AG09309 (cell line): Measurements from ENCODE around the gene B4GALNT4.
A peak's percentile ranks its signal among the peaks of the same experiment; 100 is the strongest.

Source experiments
- DNase-seq: peaks from one replicate; pipeline ENCODE4 v3.0.0-alpha.2; 2010; ENCODE audit warnings: low read depth
- H3K4me3 ChIP-seq: 2 replicates; pipeline ENCODE4 v1.5.1; 2011; ENCODE audit warnings: mild to moderate bottlenecking, low read depth, low read length, moderate library complexity; ENCODE audit not compliant: control insufficient read depth
- TF ChIP-seq, protein P1 (sequence below): IDR thresholded peaks from 2 replicates; pipeline ENCODE4 v1.5.1; 2011; ENCODE audit warnings: mild to moderate bottlenecking, low read depth, low read length, inconsistent platforms; ENCODE audit not compliant: insufficient read depth, control insufficient read depth; ENCODE audit errors: missing control alignments

B4GALNT4 gene

DNA sequence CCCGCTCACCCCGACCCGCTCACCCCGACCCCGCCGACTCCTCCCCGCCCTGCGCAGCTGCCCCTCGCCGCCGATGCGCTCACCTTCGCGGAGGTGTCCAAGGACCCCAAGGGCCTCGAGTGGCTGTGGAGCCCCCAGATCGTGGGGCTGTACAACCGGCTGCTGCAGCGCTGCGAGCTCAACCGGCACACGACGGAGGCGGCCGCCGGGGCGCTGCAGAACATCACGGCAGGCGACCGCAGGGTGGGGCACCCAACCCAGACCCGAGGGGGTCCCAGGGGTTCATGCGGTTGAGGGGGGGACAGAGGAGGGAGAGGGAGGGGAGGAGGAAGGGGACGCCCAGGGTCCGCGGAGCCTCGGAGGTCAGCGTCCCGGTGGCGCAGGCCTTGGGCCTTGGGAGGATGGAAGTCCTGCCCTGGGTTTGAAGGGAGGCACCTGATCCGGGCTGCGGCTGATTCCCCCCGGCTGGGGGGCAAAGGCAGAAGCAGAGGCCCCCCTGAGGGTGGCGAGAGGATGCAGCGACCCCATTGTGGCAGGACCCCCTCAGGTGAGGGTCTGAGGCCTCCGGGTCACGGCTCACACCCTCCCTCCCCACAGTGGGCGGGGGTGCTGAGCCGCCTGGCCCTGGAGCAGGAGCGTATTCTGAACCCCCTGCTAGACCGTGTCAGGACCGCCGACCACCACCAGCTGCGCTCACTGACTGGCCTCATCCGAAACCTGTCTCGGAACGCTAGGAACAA lies 33.9 kb downstream of the B4GALNT4 start:
- no peak for DNase-seq
- no peak overlapping the region for H3K4me3 ChIP-seq
- TF ChIP-seq, protein P1, sequence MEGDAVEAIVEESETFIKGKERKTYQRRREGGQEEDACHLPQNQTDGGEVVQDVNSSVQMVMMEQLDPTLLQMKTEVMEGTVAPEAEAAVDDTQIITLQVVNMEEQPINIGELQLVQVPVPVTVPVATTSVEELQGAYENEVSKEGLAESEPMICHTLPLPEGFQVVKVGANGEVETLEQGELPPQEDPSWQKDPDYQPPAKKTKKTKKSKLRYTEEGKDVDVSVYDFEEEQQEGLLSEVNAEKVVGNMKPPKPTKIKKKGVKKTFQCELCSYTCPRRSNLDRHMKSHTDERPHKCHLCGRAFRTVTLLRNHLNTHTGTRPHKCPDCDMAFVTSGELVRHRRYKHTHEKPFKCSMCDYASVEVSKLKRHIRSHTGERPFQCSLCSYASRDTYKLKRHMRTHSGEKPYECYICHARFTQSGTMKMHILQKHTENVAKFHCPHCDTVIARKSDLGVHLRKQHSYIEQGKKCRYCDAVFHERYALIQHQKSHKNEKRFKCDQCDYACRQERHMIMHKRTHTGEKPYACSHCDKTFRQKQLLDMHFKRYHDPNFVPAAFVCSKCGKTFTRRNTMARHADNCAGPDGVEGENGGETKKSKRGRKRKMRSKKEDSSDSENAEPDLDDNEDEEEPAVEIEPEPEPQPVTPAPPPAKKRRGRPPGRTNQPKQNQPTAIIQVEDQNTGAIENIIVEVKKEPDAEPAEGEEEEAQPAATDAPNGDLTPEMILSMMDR, result no peak

DNA sequence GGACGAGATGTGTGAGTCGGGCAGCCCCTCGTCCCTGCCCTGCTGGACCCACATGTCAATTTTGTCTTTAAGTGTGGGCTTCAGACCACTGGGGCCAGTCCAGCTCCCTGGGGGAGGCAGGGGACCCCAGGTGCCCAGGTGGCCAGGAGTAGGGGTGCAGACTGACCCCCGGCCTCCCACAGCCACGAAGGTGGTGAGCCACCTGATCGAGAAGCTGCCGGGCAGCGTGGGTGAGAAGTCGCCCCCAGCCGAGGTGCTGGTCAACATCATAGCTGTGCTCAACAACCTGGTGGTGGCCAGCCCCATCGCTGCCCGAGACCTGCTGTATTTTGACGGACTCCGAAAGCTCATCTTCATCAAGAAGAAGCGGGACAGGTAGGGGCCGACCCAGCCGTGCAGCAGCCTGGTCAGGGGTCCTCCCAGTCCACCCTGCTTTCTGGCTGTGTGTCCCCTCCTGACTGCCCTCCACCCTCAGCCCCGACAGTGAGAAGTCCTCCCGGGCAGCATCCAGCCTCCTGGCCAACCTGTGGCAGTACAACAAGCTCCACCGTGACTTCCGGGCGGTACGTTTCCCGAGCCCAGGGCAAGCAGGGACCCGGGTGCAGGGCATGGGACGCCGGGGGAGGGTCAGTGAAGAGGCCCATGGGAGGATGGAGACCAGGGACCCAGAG lies 34.6 kb downstream of the B4GALNT4 start:
- TF ChIP-seq, protein P1, result no peak
- no peak overlapping the region for H3K4me3 ChIP-seq
- no peak for DNase-seq

DNA sequence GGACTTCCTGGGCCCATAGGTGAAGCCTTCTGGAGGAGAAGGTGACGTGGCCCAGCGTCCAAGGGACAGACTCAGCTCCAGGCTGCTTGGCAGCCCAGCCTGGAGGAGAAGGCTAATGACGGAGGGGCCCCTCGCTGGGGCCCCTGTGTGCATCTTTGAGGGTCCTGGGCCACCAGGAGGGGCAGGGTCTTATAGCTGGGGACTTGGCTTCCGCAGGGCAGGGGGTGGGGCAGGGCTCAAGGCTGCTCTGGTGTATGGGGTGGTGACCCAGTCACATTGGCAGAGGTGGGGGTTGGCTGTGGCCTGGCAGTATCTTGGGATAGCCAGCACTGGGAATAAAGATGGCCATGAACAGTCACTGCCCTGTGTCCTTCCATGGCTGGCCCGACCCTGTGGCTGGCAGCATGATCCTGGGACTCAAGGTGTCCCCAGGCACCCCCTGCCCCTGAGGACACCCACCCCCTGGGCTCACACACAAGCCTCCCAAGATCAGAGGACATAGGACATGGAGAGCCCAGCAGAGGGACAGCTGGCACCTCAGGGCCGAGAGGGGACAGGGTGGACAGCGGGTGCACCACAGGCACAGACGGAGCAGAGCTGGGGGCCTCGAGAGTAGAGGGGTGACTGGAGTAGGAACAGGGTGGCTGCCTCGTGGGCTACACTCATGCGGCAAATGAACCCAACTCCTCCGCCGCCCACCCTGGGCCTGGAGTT lies 35.4 kb downstream of the B4GALNT4 start:
- DNase-seq, result no peak
- H3K4me3 ChIP-seq, result no peak overlapping the region
- TF ChIP-seq, protein P1, result no peak

DNA sequence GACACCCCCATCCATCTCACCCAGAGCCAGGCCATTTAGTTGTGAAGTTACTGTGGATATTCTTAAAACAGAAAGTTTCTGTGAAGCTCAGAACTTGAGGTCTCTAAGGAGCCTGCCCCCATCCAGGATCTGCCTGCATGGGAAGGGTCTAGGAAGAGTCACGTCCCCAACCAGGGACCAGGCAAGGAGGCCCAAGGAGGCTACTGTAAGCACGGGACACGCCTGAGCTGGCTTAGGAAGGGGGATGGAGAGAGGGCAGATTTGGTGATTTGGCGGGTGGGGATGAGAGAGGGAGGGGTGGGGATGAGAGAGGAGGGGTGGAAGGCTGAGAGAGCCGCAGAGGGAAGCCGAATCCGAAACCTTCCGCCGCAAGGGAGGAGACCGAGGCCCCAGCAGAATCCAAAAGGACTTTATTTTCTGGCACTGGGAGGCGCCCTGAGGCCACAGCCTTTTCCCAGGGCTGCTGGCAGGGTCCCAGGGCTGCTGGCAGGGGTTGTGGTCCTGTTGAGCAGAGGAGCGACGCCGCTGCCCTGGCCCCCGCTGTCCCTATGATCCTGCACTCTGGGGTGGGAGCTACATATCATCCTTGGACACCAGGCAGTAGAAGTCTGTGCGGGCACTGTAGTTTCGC lies 36.1 kb downstream of the B4GALNT4 start:
- DNase-seq, result no peak
- H3K4me3 ChIP-seq, result no peak overlapping the region
- TF ChIP-seq, protein P1, result no peak

DNA sequence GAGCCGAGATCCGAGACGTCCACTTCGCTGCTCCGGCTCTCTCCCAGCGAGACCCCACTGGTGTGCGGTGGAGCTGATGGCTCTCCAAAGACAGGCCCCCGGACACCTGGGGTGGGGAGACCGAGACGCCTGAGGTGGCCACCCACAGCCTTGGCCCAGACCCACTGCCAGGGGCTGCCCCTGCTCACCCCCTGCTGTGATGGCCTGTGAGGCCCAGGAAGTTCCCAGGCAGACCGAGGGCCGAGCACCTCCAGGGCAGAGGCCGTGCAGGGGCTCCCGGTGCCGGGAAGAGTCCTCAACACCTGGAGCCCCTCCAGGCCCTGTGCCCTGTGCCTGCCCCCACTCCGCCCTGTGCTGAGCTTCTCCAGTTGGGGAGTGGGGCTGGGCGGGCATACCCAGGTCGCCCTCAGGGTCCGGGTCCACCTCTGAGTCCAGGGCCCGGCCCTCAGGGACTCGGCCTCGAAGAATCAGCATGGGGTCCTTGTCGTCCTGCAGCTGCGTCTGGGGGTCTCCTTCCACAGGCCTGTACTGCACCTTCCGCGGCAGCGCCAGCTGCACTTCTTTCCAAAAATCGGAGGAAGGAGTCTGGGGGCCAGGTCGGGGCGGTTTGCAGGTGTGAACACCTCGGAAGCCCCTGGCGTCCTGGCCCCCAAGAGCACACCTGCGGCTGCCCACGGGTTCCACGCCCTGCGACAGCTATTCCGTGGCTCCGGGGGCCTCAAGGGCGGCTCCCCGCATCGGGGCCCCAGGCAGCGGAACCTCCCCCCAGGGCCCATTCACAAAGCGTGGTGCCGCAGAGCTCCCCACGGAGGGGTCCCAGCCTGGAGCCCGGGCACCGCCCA lies 36.9 kb downstream of the B4GALNT4 start:
- TF ChIP-seq, protein P1, result no peak
- no peak for DNase-seq
- H3K4me3 ChIP-seq, result peak overlapping the region; percentile 49
